Measurements from ENCODE around the gene UCK1.

DNA sequence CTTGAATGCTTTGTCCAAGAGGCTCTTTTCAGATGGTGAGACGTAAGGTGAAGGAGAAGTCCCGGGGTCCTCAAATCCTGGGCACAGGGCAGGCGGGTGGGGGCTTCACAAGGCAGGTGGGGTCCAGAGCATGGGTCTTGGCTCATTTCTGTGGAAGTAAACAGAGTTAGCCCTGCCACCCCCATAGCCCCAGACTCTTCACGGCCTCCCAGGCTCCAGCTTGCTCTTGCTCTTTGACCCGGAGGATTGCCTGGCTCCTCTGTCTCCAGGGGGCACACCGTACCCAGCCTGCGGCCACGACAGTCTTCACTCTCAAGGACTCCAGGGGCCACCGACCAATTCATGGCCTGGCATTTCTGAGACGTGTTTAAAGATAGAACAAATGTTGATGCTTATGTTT, 57.2 kb downstream of the UCK1 start:
- TF ChIP-seq, protein P1, sequence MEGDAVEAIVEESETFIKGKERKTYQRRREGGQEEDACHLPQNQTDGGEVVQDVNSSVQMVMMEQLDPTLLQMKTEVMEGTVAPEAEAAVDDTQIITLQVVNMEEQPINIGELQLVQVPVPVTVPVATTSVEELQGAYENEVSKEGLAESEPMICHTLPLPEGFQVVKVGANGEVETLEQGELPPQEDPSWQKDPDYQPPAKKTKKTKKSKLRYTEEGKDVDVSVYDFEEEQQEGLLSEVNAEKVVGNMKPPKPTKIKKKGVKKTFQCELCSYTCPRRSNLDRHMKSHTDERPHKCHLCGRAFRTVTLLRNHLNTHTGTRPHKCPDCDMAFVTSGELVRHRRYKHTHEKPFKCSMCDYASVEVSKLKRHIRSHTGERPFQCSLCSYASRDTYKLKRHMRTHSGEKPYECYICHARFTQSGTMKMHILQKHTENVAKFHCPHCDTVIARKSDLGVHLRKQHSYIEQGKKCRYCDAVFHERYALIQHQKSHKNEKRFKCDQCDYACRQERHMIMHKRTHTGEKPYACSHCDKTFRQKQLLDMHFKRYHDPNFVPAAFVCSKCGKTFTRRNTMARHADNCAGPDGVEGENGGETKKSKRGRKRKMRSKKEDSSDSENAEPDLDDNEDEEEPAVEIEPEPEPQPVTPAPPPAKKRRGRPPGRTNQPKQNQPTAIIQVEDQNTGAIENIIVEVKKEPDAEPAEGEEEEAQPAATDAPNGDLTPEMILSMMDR (IDR thresholded peaks at IDR 0.05; ENCODE audit: borderline replicate concordance, extremely low read depth, low read length, poor library complexity, severe bottlenecking), result no peak
- TF ChIP-seq EZH2 (IDR thresholded peaks at IDR 0.05; ENCODE audit: borderline replicate concordance, low read depth, low read length, severe bottlenecking), result no peak
